SK-N-SH (cell line): ENCODE data around the gene GPER1. TPM values are rescaled to one million over a fixed set of nuclear protein-coding genes. Genes with fewer than 3 reads are reported as not detected.

Source experiments
- CTCF ChIA-PET: fragments of 300-600, 350-600 bp; formaldehyde crosslinking; extraction: SDS; loops from one replicate; lab custom pipeline; 2021; lab: Yijun Ruan, JAX
- POLR2A ChIA-PET: fragments of 350-600 bp; sonication (Branson Sonifier 250); formaldehyde crosslinking; extraction: SDS; loops from one replicate; lab custom pipeline; 2020; ENCODE audit warnings: antibody characterized with exemption, inconsistent platforms; lab: Yijun Ruan, JAX
- DNase-seq: peaks from one replicate; pipeline ENCODE4 v3.0.0; 2012
- H2AFZ ChIP-seq: fragments of 200-600 bp; sonication (generic); 2 replicates; pipeline ENCODE4 v1.8.1; 2016; ENCODE audit warnings: antibody characterized with exemption, mild to moderate bottlenecking, low read depth
- H3F3A ChIP-seq: fragments of 200-600 bp; sonication (generic); replicated peaks from 2 replicates; pipeline ENCODE3; 2016; ENCODE audit warnings: antibody characterized with exemption, mild to moderate bottlenecking; ENCODE audit not compliant: insufficient read depth
- H3K27ac ChIP-seq, 2 experiments: fragments of 200-500 bp in 1 of 2; fragments of 200-600 bp in 1 of 2; sonication (Bioruptor generic) in 1 of 2; sonication (generic), shearing (Covaris generic) in 1 of 2; 2 replicates each; pipeline versions ENCODE4 v1.5.1 to v1.6.1; 2014 to 2016; ENCODE audit warnings: low read depth in 2 of 2, inconsistent platforms in 1 of 2, low read length in 1 of 2, mild to moderate bottlenecking in 1 of 2, mixed read lengths in 1 of 2
- H3K27me3 ChIP-seq: fragments of 200-600 bp; sonication (generic), shearing (Covaris generic); 2 replicates; pipeline ENCODE4 v1.6.1; 2016; ENCODE audit warnings: mixed run types; ENCODE audit not compliant: insufficient read depth
- H3K36me3 ChIP-seq, 2 experiments: fragments of 200-500 bp in 1 of 2; fragments of 200-600 bp in 1 of 2; sonication (Bioruptor generic) in 1 of 2; sonication (generic) in 1 of 2; replicated peaks in 1 of 2; 2 replicates each; pipeline versions ENCODE3 to v1.5.1; 2014 to 2016; ENCODE audit warnings: low read length in 1 of 2, mild to moderate bottlenecking in 1 of 2; ENCODE audit not compliant: insufficient read depth in 2 of 2, control insufficient read depth in 1 of 2
- H3K4me1 ChIP-seq, 2 experiments: fragments of 200-500 bp in 1 of 2; fragments of 200-600 bp in 1 of 2; sonication (Bioruptor generic) in 1 of 2; sonication (generic), shearing (Covaris generic) in 1 of 2; 2 replicates each; pipeline versions ENCODE4 v1.5.1 to v1.6.1; 2014 to 2016; ENCODE audit warnings: low read depth in 1 of 2, low read length in 1 of 2, mixed run types in 1 of 2; ENCODE audit not compliant: insufficient read depth in 2 of 2, control insufficient read depth in 1 of 2
- H3K4me2 ChIP-seq: fragments of 200-600 bp; sonication (generic), shearing (Covaris generic); 2 replicates; pipeline ENCODE4 v1.6.1; 2017; ENCODE audit warnings: mixed run types
- H3K4me3 ChIP-seq, 2 experiments: fragments of 200-500 bp in 1 of 2; fragments of 200-600 bp in 1 of 2; sonication (Bioruptor generic) in 1 of 2; sonication (generic), shearing (Covaris generic) in 1 of 2; 2 replicates each; pipeline versions ENCODE4 v1.5.1 to v1.8.1; 2014 to 2016; ENCODE audit warnings: low read depth in 2 of 2, inconsistent platforms in 1 of 2, low read length in 1 of 2, mild to moderate bottlenecking in 1 of 2, mixed read lengths in 1 of 2, moderate library complexity in 1 of 2
- H3K79me2 ChIP-seq: fragments of 200-600 bp; sonication (generic); 2 replicates; pipeline ENCODE4 v1.8.1; 2017; ENCODE audit warnings: mild to moderate bottlenecking; ENCODE audit not compliant: insufficient read depth
- H3K9ac ChIP-seq: fragments of 200-600 bp; sonication (generic); 2 replicates; pipeline ENCODE4 v1.6.1; 2017; ENCODE audit warnings: mixed run types
- H3K9me2 ChIP-seq: fragments of 200-600 bp; sonication (generic); 2 replicates; pipeline ENCODE4 v1.6.1; 2017; ENCODE audit warnings: mixed run types
- H3K9me3 ChIP-seq: fragments of 200-600 bp; sonication (generic); 2 replicates; pipeline ENCODE4 v1.6.1; 2017; ENCODE audit warnings: mixed run types, mild to moderate bottlenecking, moderate library complexity
- H4K20me1 ChIP-seq: fragments of 200-600 bp; sonication (generic); 2 replicates; pipeline ENCODE4 v1.6.1; 2017; ENCODE audit warnings: mild to moderate bottlenecking, mixed run types; ENCODE audit not compliant: insufficient read depth
- CHD2 ChIP-seq: fragments of 150-350 bp; IDR thresholded peaks from 2 replicates; pipeline ENCODE4 v1.6.1; 2018; ENCODE audit warnings: low read length; ENCODE audit not compliant: partially characterized antibody
- ELF1 ChIP-seq: IDR thresholded peaks from 2 replicates; pipeline ENCODE4 v1.4.0; 2012
- EP300 ChIP-seq, 2 experiments: IDR thresholded peaks; 2 replicates each; pipeline versions ENCODE4 v1.4.0 to v1.6.1; 2012; ENCODE audit warnings: borderline replicate concordance in 1 of 2, low read depth in 1 of 2, low read length in 1 of 2
- EZH2phosphoT487 ChIP-seq: fragments of 200-600 bp; sonication (generic); IDR thresholded peaks from 2 replicates; pipeline ENCODE4 v1.6.1; 2017; ENCODE audit warnings: low read depth, mixed run types, mild to moderate bottlenecking, antibody characterized with exemption, moderate library complexity, borderline replicate concordance
- FOSL2 ChIP-seq: IDR thresholded peaks from 2 replicates; pipeline ENCODE4 v1.4.0; 2012; ENCODE audit warnings: low read depth, mild to moderate bottlenecking, moderate library complexity, borderline replicate concordance
- FOXJ3 ChIP-seq: sonication (generic); formaldehyde crosslinking; IDR thresholded peaks from 2 replicates; pipeline ENCODE4 v1.5.1; 2020; ENCODE audit warnings: mild to moderate bottlenecking, missing genetic modification reagents
- GATA2 ChIP-seq: sonication (generic); formaldehyde crosslinking; IDR thresholded peaks from 2 replicates; pipeline ENCODE4 v1.5.0; 2020; ENCODE audit warnings: mild to moderate bottlenecking, missing genetic modification reagents
- JUND ChIP-seq: IDR thresholded peaks from 2 replicates; pipeline ENCODE4 v1.4.0; 2012
- NRF1 ChIP-seq: IDR thresholded peaks from 2 replicates; pipeline ENCODE4 v1.6.1; 2012; ENCODE audit warnings: low read depth, mild to moderate bottlenecking, low read length
- POLR2AphosphoS5 ChIP-seq: IDR thresholded peaks from 2 replicates; pipeline ENCODE4 v1.6.1; 2012; ENCODE audit warnings: low read depth, low read length
- RAD21 ChIP-seq: IDR thresholded peaks from 2 replicates; pipeline ENCODE4 v1.6.1; 2012; ENCODE audit warnings: mild to moderate bottlenecking, low read length
- RCOR1 ChIP-seq: fragments of 150-350 bp; IDR thresholded peaks from 2 replicates; pipeline ENCODE4 v1.6.1; 2017; ENCODE audit warnings: antibody characterized with exemption, low read length
- RXRA ChIP-seq: IDR thresholded peaks from 2 replicates; pipeline ENCODE4 v1.4.0; 2012; ENCODE audit warnings: low read depth, mild to moderate bottlenecking, borderline replicate concordance
- SIN3A ChIP-seq: IDR thresholded peaks from 2 replicates; pipeline ENCODE4 v1.6.1; 2012; ENCODE audit warnings: low read depth, mild to moderate bottlenecking, low read length, moderate library complexity, borderline replicate concordance
- TAF1 ChIP-seq: IDR thresholded peaks from 2 replicates; pipeline ENCODE4 v1.6.1; 2012; ENCODE audit warnings: low read depth, mild to moderate bottlenecking, low read length, moderate library complexity, borderline replicate concordance
- TCF12 ChIP-seq: IDR thresholded peaks from 2 replicates; pipeline ENCODE4 v1.4.0; 2012
- TEAD4 ChIP-seq: IDR thresholded peaks from 2 replicates; pipeline ENCODE4 v1.4.0; 2012; ENCODE audit warnings: mild to moderate bottlenecking, borderline replicate concordance; ENCODE audit not compliant: insufficient read depth
- YY1 ChIP-seq: IDR thresholded peaks from 2 replicates; pipeline ENCODE4 v1.4.0; 2012; ENCODE audit warnings: low read depth, mild to moderate bottlenecking
- WGBS: methylation state at CpG from one replicate; pipeline ENCODE4 v1.1.6; 2017; ENCODE audit warnings: low lambda C conversion rate; 5-methylcytosine and 5-hydroxymethylcytosine counted together
- polyA plus RNA-seq, 3 experiments: library from polyadenylated mRNA; depleted of rRNA; stranded (reverse); fragments of >200 nt; gene quantifications; 2 replicates each; pipeline ENCODE4 v1.2.3, GENCODE V29; 2012
- TF ChIP-seq, protein P1 (sequence below): IDR thresholded peaks from 2 replicates; pipeline ENCODE4 v1.4.0; 2012; ENCODE audit warnings: low read depth
- TF ChIP-seq, protein P2 (sequence below): IDR thresholded peaks from 2 replicates; pipeline ENCODE4; 2012
- TF ChIP-seq, protein P3 (sequence below): IDR thresholded peaks from 2 replicates; pipeline ENCODE4 v1.6.1; 2012; ENCODE audit warnings: mild to moderate bottlenecking, low read depth, low read length, moderate library complexity

The GPER1 gene
- polyA plus RNA-seq, 1 of the 3 experiments (the other 2 are of a cell fraction) = 6.4 TPM

DNA sequence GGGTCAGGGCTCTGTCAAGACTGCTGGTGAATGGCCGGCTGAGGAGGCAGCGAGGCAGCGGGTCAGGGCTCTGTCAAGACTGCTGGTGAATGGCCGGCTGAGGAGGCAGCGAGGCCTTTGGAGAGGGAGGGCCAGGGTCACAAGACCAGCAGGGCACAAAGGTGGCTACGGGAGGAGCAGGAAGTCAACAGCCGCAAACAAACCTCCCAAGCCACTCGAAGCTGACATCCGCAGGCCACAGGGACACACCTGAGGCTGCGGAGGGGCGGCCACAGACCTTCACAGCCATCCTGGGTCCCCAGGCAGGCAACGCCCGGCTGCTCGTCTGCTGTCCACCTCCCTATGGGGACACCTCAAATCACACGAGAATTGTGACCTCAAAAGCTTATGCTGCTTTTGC is 8.9 kb upstream of the GPER1 start:
- POLR2A ChIA-PET = no interaction called here

DNA sequence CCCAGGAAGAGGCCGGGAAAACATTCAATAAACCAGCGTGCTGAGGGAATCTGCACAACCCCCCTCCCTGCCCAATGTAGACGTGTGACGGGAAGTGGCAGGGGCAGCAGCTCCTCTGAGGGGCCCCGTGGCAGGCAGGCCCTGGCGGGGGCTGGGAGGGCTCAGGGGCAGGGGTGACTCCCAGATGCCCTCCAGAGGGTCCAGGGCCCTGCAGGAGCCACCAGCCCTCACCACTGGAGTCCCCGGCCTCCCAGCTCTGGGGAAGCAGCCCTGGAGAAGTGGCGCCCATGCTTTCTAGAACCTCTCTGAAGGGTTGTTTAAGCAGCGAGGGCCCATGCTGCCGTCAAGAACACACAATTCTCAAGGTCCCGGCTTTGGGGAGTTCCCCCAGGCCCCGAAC is 8.4 kb upstream of the GPER1 start:
- Histone ChIP-seq H4K20me1 (peaks cover 13% of the 10 kb centered on the region; the same call in 1 of the 2 replicates), H3K4me1 (peaks cover 0 to 33% of the 10 kb centered on the region in 2 experiments; a peak in 2 of 4 replicates), H3K4me2 (no peak overlapping the region), H3F3A (no peaks in the 10 kb centered on the region), H3K9me3 (no peaks in the 10 kb centered on the region), H3K27me3 (no peaks in the 10 kb centered on the region), H3K4me3 (no peak overlapping the region), H3K9ac (no peak overlapping the region), H2AFZ (no peak overlapping the region), H3K79me2 (no peaks in the 10 kb centered on the region), H3K27ac (no peak overlapping the region), H3K36me3 (peaks cover 0 to 6% of the 10 kb centered on the region in 2 experiments), H3K9me2 (no peaks in the 10 kb centered on the region)
- 97% methylated on average over 10 of the region's 12 CpGs for WGBS
- POLR2A ChIA-PET = no interaction called here
- no peak for DNase-seq
- CTCF ChIA-PET = interaction anchor here (0.6 to 10.2 kb wide), 8 partner anchors 11 to 104 kb away, joined by 3 to 126 read pairs (median 5); partner anchors contain the start of gene GPR146
- TF ChIP-seq EP300 (IDR thresholded peaks at IDR 0.05; ENCODE audit: borderline replicate concordance in 1 of 2, low read depth in 1 of 2, low read length in 1 of 2) (no peak), NRF1 (no peak), TEAD4 (no peak), JUND (no peak), ELF1 (no peak), TAF1 (no peak), GATA2 (CRISPR knock-in tag) (no peak), RXRA (no peak), FOSL2 (no peak), YY1 (no peak), RAD21 (no peak), EZH2phosphoT487 (no peak), POLR2AphosphoS5 (no peak), RCOR1 (no peak), SIN3A (no peak), TCF12 (no peak)
- TF ChIP-seq, protein P1, sequence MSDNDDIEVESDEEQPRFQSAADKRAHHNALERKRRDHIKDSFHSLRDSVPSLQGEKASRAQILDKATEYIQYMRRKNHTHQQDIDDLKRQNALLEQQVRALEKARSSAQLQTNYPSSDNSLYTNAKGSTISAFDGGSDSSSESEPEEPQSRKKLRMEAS = no peak
- TF ChIP-seq, protein P2, sequence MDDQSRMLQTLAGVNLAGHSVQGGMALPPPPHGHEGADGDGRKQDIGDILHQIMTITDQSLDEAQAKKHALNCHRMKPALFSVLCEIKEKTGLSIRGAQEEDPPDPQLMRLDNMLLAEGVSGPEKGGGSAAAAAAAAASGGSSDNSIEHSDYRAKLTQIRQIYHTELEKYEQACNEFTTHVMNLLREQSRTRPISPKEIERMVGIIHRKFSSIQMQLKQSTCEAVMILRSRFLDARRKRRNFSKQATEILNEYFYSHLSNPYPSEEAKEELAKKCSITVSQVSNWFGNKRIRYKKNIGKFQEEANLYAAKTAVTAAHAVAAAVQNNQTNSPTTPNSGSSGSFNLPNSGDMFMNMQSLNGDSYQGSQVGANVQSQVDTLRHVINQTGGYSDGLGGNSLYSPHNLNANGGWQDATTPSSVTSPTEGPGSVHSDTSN = no peak
- TF ChIP-seq, protein P3, sequence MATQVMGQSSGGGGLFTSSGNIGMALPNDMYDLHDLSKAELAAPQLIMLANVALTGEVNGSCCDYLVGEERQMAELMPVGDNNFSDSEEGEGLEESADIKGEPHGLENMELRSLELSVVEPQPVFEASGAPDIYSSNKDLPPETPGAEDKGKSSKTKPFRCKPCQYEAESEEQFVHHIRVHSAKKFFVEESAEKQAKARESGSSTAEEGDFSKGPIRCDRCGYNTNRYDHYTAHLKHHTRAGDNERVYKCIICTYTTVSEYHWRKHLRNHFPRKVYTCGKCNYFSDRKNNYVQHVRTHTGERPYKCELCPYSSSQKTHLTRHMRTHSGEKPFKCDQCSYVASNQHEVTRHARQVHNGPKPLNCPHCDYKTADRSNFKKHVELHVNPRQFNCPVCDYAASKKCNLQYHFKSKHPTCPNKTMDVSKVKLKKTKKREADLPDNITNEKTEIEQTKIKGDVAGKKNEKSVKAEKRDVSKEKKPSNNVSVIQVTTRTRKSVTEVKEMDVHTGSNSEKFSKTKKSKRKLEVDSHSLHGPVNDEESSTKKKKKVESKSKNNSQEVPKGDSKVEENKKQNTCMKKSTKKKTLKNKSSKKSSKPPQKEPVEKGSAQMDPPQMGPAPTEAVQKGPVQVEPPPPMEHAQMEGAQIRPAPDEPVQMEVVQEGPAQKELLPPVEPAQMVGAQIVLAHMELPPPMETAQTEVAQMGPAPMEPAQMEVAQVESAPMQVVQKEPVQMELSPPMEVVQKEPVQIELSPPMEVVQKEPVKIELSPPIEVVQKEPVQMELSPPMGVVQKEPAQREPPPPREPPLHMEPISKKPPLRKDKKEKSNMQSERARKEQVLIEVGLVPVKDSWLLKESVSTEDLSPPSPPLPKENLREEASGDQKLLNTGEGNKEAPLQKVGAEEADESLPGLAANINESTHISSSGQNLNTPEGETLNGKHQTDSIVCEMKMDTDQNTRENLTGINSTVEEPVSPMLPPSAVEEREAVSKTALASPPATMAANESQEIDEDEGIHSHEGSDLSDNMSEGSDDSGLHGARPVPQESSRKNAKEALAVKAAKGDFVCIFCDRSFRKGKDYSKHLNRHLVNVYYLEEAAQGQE = no peak

More for the DNA sequence above, 8.9 kb upstream of the GPER1 start:
- H3K9ac ChIP-seq = no peak overlapping the region
- H3K27me3 ChIP-seq = no peaks in the 10 kb centered on the region
- peaks cover 0 to 1% of the 10 kb centered on the region in 2 experiments for H3K36me3 ChIP-seq
- H3K4me2 ChIP-seq = no peak overlapping the region
- no peak overlapping the region for H3K4me3 ChIP-seq
- no peak overlapping the region for H3K27ac ChIP-seq
- TF ChIP-seq FOXJ3 (CRISPR knock-in tag) = no peak
- TF ChIP-seq, protein P2 = no peak
- no peak for TF ChIP-seq CHD2
- no peak for TF ChIP-seq TEAD4
- TF ChIP-seq SIN3A = no peak
- 88% methylated on average over 12 of the region's 15 CpGs for WGBS
- peaks cover 16% of the 10 kb centered on the region; the same call in 1 of the 2 replicates for H4K20me1 ChIP-seq
- no peaks in the 10 kb centered on the region for H3K9me2 ChIP-seq
- H3K9me3 ChIP-seq = no peaks in the 10 kb centered on the region
- H3K4me1 ChIP-seq = peaks cover 0 to 33% of the 10 kb centered on the region in 2 experiments; a peak in 2 of 4 replicates
- DNase-seq = no peak
- CTCF ChIA-PET = interaction anchor here (1.3 to 10.2 kb wide), 6 partner anchors 12 to 104 kb away, joined by 3 to 126 read pairs (median 10); partner anchors contain the start of gene GPR146
- H2AFZ ChIP-seq = no peak overlapping the region
- no peaks in the 10 kb centered on the region for H3F3A ChIP-seq
- H3K79me2 ChIP-seq = no peaks in the 10 kb centered on the region
